ENCODE results near the gene ERVH48-1.
"Not testable (repeated sequence)": the region's sequence is repeated elsewhere in the genome, so short reads cannot be mapped to it uniquely, and the experiment has no call there.

The ERVH48-1 gene

DNA sequence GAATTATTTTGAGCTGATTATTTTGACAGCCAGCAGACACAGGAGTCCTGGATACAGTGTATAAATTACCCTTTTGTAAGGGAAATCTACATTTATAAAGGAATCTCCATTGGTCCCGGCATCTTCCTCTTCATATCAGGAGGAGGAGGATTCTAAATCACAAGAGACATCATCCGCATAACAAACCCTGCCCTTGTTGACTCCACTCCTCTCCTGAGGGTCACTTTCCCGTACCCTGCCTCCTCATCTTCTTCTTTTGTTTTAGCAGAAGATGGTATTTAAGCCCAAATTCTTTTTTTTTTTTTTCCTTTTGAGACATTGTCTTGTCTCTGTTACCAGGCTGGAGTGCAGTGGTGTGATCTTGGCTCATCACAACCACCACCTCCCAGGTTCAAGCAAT, 34.3 kb upstream of the ERVH48-1 start:
- TF ChIP-seq, protein P1, sequence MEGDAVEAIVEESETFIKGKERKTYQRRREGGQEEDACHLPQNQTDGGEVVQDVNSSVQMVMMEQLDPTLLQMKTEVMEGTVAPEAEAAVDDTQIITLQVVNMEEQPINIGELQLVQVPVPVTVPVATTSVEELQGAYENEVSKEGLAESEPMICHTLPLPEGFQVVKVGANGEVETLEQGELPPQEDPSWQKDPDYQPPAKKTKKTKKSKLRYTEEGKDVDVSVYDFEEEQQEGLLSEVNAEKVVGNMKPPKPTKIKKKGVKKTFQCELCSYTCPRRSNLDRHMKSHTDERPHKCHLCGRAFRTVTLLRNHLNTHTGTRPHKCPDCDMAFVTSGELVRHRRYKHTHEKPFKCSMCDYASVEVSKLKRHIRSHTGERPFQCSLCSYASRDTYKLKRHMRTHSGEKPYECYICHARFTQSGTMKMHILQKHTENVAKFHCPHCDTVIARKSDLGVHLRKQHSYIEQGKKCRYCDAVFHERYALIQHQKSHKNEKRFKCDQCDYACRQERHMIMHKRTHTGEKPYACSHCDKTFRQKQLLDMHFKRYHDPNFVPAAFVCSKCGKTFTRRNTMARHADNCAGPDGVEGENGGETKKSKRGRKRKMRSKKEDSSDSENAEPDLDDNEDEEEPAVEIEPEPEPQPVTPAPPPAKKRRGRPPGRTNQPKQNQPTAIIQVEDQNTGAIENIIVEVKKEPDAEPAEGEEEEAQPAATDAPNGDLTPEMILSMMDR (IDR thresholded peaks at IDR 0.05; ENCODE audit: low read depth, low read length, missing control alignments): no peak
- no peak for DNase-seq
- Histone ChIP-seq H3K36me3 (replicated peaks) (no peaks in the 10 kb centered on the region), H3K27me3 (replicated peaks) (no peaks in the 10 kb centered on the region), H3K4me3 (ENCODE audit: low read depth, low read length) (no peak overlapping the region), H3K27ac (no peak overlapping the region)
- in situ Hi-C loops (cut with HindIII; ENCODE audit: low pct_ligation_motif_present, low sequenced_read_pairs): no loop called here

DNA sequence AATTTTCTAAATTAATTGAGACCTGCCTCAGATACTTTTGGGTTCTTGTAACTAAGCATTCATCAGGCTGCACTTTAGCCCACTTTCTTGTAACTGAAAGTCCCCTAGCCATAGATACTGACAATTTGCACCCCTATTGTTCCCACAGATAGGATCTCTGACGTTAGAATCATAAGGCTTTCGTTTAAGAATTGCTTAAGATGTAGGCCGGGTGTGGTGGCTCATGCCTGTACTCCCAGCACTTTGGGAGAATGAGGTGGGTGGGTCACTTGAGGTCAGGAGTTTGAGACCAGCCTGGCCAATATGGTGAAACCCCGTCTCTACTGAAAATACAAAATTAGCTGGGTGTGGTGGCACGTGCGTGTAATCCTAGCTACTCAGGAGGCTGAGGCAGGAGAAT, 32.7 kb upstream of the ERVH48-1 start:
- DNase-seq; H3K36me3 ChIP-seq (replicated peaks); H3K27me3 ChIP-seq (replicated peaks); in situ Hi-C loops (cut with HindIII; ENCODE audit: low pct_ligation_motif_present, low sequenced_read_pairs); H3K4me3 ChIP-seq (ENCODE audit: low read depth, low read length); H3K27ac ChIP-seq: not testable (repeated sequence)

DNA sequence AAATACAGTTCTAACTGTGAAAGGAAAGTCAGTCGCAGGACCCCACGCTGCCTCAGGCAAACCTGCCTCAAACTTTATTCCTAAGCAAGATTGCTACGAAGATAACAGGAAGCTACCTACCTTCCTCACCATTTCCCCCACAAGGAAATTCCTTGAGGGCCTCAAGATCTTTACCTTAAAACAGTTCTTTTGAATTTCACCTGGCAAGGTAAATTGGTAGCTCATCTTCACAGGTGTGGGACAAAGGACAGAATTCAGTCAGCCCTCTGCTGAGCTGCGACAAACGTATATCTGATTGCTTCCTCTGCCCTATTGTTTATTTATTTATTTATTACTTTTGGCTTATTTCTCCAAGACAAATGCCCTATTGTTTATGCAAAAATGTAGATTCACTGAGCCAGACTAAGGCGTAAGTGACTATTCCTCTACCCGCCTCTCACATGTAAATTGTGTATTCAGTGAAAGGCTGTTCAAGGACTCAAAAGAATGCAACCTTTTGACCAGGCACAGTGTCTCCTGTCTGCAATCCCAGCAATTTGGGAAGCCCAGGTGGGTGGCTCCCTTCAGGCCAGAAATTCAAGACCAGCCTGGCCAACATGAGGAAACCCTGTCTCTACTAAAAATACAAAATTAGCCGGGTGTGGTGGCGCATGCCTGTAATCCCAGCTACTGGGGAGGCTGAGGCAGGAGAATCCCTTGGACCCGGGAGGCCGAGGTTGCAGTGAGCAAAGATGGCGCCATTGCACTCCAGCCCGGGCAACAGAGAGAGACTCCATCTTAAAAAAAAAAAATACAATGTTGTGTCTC, 31.6 kb upstream of the ERVH48-1 start:
- H3K27ac ChIP-seq: no peak overlapping the region
- DNase-seq: no peak
- in situ Hi-C loops (cut with HindIII; ENCODE audit: low pct_ligation_motif_present, low sequenced_read_pairs): no loop called here
- TF ChIP-seq, protein P1 (IDR thresholded peaks at IDR 0.05; ENCODE audit: low read depth, low read length, missing control alignments): no peak
- no peaks in the 10 kb centered on the region for H3K27me3 ChIP-seq (replicated peaks)
- no peak overlapping the region for H3K4me3 ChIP-seq (ENCODE audit: low read depth, low read length)
- no peaks in the 10 kb centered on the region for H3K36me3 ChIP-seq (replicated peaks)

DNA sequence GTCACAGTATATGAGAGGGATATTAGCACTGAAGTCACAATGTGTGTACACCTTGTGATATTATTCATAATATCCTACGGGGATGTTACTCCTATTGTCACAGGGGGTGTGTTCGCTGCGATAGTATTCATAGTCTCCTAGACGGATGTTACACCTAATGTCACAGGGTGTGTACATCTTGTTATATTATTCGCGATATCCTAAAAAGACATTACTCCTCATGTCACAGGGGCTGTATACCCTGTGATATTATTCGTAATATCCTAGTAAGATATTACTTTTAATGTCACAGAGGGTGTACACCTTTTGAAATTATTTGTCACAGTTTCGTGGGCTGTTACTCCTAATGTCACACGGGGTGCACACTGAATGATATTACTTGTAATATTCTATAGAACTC, 25.8 kb upstream of the ERVH48-1 start:
- in situ Hi-C loops (cut with HindIII; ENCODE audit: low pct_ligation_motif_present, low sequenced_read_pairs); H3K27me3 ChIP-seq (replicated peaks); H3K4me3 ChIP-seq (ENCODE audit: low read depth, low read length); H3K36me3 ChIP-seq (replicated peaks); H3K27ac ChIP-seq; DNase-seq: not testable (repeated sequence)

DNA sequence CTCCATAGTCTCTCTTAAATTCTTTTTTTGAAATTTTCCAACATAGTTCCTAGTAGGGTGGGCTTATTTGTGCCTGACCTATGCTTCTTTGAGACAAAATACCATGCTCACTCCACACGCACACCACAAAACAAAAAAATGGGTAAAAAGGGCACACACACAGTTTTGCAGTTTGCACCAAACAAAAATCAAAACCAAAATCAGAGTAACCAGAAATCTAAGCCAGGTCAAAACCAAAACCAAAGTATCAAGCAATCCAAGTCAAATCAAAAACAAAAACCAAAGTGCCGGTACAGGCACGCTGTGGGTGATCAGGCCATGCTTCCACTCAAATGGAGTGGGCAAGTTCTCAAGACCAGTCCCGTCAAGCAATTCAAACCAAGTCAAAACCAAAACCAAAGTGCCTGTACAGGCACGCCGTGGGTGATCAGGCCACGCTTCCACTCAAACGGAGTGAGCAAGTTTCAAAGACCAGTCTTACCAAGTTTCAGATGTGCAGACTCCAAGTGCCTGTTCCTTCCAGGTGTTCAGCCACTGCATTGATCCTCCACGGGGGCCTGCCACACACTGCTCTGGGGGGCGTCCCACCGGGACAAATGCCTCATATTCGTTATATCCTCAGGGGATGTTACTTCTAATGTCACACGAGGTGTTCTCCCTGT, 23.8 kb upstream of the ERVH48-1 start:
- DNase-seq; H3K27me3 ChIP-seq (replicated peaks); H3K36me3 ChIP-seq (replicated peaks); H3K4me3 ChIP-seq (ENCODE audit: low read depth, low read length); H3K27ac ChIP-seq; in situ Hi-C loops (cut with HindIII; ENCODE audit: low pct_ligation_motif_present, low sequenced_read_pairs): not testable (repeated sequence)

DNA sequence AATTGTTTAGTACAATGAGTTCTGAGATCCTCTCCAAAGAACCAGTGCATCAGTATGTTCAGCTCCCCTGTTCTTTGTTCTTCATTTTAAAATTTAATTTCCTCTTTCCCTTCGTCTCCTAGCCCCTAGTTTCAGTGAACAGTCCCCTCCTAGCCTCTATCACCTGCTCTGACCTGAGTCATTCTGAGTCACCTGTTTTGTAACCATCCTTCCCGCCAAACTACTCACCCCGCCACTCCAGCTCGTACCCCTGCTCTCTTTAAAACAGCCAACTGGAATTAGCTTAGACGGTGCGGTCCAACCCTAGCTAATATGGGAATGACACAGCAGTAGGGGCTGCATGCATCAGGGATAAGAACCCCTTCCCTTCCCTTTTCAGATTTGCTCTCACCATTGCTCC, 16.8 kb upstream of the ERVH48-1 start:
- no peak for DNase-seq
- H3K27me3 ChIP-seq (replicated peaks): no peaks in the 10 kb centered on the region
- TF ChIP-seq, protein P1 (IDR thresholded peaks at IDR 0.05; ENCODE audit: low read depth, low read length, missing control alignments): no peak
- no peaks in the 10 kb centered on the region for H3K36me3 ChIP-seq (replicated peaks)
- H3K4me3 ChIP-seq (ENCODE audit: low read depth, low read length): no peak overlapping the region
- in situ Hi-C loops (cut with HindIII; ENCODE audit: low pct_ligation_motif_present, low sequenced_read_pairs): no loop called here
- no peak overlapping the region for H3K27ac ChIP-seq

DNA sequence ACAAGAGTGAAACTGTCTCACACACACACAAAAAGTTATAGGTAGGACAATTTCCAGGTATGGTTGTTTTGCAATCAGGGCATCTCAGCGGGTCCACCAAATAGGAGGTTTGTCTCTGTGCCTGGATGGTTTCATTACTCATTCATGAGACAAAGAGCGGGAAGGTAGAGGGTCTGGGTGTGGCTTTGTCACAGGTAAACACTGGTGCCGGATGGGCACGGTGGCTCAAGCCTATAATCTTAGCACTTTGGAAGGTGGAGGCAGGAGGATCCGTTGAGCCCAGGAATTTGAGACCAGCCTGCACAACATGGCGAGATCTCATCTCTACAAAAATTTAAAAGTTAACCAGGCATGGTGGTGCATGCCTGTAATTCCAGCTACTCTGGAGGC, 16.3 kb upstream of the ERVH48-1 start:
- H3K36me3 ChIP-seq (replicated peaks): no peaks in the 10 kb centered on the region
- TF ChIP-seq, protein P1 (IDR thresholded peaks at IDR 0.05; ENCODE audit: low read depth, low read length, missing control alignments): no peak
- no peak for DNase-seq
- in situ Hi-C loops (cut with HindIII; ENCODE audit: low pct_ligation_motif_present, low sequenced_read_pairs): no loop called here
- no peaks in the 10 kb centered on the region for H3K27me3 ChIP-seq (replicated peaks)
- H3K27ac ChIP-seq: no peak overlapping the region
- no peak overlapping the region for H3K4me3 ChIP-seq (ENCODE audit: low read depth, low read length)
